Measurements from ENCODE around the gene S100A2. TPM values are rescaled to one million over a fixed set of nuclear protein-coding genes. Genes with fewer than 3 reads are reported as not detected.

Gene S100A2
- total RNA-seq, 1 donor from 2014 or later: 5.6 TPM

DNA sequence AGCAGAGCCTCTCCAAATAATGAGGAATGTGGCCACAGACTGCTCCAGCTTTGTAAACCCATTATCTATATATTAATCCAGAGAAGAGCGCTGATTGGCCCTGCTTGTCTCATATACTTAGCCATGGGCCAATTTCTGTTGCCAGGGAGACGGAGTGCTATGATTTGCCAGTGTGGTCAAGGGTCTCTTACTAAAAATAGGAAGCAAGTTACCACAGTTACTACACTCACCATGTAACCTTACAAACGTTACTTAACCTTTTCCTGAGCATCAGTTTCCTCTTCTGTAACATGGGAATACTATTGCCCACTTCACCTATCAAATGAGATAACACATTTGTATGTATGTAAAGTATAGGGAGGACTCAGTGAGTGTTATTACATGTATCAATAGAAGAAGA lies 7.7 kb upstream of the S100A2 start:
- TF ChIP-seq, protein P1, sequence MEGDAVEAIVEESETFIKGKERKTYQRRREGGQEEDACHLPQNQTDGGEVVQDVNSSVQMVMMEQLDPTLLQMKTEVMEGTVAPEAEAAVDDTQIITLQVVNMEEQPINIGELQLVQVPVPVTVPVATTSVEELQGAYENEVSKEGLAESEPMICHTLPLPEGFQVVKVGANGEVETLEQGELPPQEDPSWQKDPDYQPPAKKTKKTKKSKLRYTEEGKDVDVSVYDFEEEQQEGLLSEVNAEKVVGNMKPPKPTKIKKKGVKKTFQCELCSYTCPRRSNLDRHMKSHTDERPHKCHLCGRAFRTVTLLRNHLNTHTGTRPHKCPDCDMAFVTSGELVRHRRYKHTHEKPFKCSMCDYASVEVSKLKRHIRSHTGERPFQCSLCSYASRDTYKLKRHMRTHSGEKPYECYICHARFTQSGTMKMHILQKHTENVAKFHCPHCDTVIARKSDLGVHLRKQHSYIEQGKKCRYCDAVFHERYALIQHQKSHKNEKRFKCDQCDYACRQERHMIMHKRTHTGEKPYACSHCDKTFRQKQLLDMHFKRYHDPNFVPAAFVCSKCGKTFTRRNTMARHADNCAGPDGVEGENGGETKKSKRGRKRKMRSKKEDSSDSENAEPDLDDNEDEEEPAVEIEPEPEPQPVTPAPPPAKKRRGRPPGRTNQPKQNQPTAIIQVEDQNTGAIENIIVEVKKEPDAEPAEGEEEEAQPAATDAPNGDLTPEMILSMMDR (IDR thresholded peaks at IDR 0.05): no peak
- Histone ChIP-seq H3K9me3 (no peaks in the 10 kb centered on the region), H3K27ac (peak overlapping the region; percentile 52), H3K4me3 (no peak overlapping the region), H3K36me3 (no peaks in the 10 kb centered on the region), H3K27me3 (no peaks in the 10 kb centered on the region), H3K4me1 (peaks cover 18% of the 10 kb centered on the region)
- peak; percentile 10 for ATAC-seq
- intact Hi-C loops (cut with DNase I): loop anchor here (5.0 to 10.0 kb wide), 2 partner anchors 51 to 61 kb away; partner anchors contain the start of genes S100A1 and S100A13
- DNase-seq: no peak

DNA sequence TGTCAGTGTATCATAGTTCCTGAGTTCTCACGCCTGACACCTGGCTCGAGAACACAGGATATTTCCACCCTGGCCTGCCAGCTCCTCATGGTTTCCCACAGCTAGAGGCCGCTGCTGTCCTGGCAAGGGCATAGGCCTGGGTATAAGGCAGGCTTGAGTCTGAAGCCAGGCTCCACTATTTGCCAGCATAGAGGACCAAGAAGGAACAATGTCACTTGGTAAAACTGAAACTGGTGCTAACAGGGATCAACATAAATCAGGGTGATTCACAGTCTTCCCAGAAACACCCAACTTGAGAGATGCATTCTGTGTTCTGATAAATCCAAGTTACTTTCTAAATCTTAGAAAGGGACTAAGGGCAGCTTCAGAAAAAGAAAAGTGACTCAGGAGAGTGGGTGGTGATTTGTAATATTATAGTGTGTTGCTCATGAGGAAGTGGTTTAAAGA lies 6.9 kb upstream of the S100A2 start:
- ATAC-seq: peak; percentile 90
- H3K9me3 ChIP-seq: no peaks in the 10 kb centered on the region
- H3K4me3 ChIP-seq: no peak overlapping the region
- no peaks in the 10 kb centered on the region for H3K36me3 ChIP-seq
- H3K27me3 ChIP-seq: no peaks in the 10 kb centered on the region
- H3K27ac ChIP-seq: peak overlapping the region; percentile 52
- peak; percentile 90 for DNase-seq
- intact Hi-C loops (cut with DNase I): loop anchor here (5.0 to 10.0 kb wide), 2 partner anchors 52 to 60 kb away; partner anchors contain the start of genes S100A1 and S100A13
- H3K4me1 ChIP-seq: peaks cover 25% of the 10 kb centered on the region
- TF ChIP-seq, protein P1 (IDR thresholded peaks at IDR 0.05): peak; percentile 88

DNA sequence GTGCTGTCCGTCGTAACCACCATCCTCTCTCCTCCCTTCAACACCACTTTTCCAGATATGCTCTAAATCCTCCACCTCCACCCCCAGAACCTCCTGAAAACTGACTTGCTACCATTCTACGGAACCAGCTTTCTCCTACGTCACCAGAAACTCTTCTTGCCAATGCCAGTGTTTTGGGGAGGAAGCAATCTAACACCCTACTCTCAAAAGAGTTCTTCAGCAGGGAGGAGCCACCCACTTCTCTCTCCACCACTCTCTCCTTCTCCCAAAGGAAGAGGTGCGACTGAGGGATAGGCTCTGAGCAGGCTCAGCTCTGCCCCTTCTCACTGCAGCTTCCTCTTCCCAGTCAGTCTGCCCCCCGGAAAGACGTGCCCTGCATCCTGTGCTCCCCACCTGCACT lies 6.1 kb upstream of the S100A2 start:
- Histone ChIP-seq H3K9me3 (no peaks in the 10 kb centered on the region), H3K4me3 (no peak overlapping the region), H3K4me1 (peaks cover 34% of the 10 kb centered on the region), H3K27me3 (no peaks in the 10 kb centered on the region), H3K27ac (no peak overlapping the region), H3K36me3 (no peaks in the 10 kb centered on the region)
- intact Hi-C loops (cut with DNase I): loop anchor here (5.0 to 10.0 kb wide), 2 partner anchors 53 to 59 kb away; partner anchors contain the start of genes S100A1 and S100A13
- TF ChIP-seq, protein P1 (IDR thresholded peaks at IDR 0.05): no peak
- no peak for DNase-seq
- ATAC-seq: no peak

DNA sequence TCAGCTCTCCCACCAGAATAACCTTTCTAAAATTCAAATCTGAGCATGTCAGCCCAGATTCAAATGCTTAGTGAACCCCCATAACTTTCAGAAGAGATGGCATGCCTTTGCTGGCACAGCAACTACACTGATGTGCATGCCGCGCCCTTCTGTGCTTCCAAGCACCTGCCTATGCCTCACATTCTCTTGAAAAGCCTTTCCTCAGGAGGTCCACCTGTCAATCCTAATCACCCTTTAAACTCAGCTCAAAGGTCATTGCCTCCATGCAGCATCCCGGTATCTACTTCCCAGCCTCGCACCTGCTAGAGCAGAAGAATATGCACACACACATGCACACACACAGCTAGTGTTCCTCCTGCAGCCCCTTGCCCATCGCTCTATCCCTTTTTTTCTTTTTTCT lies 5.2 kb upstream of the S100A2 start:
- Histone ChIP-seq H3K4me1 (peaks cover 41% of the 10 kb centered on the region), H3K4me3 (no peak overlapping the region), H3K27ac (no peak overlapping the region), H3K9me3 (no peaks in the 10 kb centered on the region), H3K36me3 (no peaks in the 10 kb centered on the region), H3K27me3 (no peaks in the 10 kb centered on the region)
- intact Hi-C loops (cut with DNase I): loop anchor here (5.0 to 10.0 kb wide), 2 partner anchors 54 to 59 kb away; partner anchors contain the start of genes S100A1 and S100A13
- DNase-seq (no peak), ATAC-seq (no peak)
- TF ChIP-seq, protein P1 (IDR thresholded peaks at IDR 0.05): no peak

DNA sequence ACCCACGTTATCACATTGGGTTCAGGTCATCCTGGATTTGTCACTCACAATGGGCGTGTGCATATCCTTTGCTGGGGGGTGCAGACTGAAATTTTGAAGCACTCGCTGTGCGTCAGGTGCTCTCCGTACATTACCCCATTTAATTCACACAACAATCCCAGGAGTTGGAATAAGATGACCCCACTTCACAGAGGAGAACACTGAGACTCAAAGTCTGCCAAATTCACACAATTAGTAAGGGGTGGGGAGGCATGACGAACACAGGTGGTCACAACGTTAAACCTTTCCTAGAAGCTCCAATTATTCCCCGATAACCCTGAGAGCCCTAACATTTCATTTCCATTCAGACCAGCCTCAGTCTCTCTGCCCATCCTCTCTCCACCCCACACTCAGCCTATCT lies 3.8 kb upstream of the S100A2 start:
- Histone ChIP-seq H3K4me1 (peaks cover 50% of the 10 kb centered on the region), H3K9me3 (no peaks in the 10 kb centered on the region)
- no peak for ATAC-seq

More for the DNA sequence above, 3.8 kb upstream of the S100A2 start:
- Histone ChIP-seq H3K27me3 (no peaks in the 10 kb centered on the region), H3K27ac (no peak overlapping the region), H3K4me3 (no peak overlapping the region), H3K36me3 (no peaks in the 10 kb centered on the region)
- TF ChIP-seq, protein P1 (IDR thresholded peaks at IDR 0.05): no peak
- intact Hi-C loops (cut with DNase I): loop anchor here (5.0 kb wide), 1 partner anchor 37 kb away; no protein-coding TSS in a partner anchor
- no peak for DNase-seq

All from upper lobe of right lung (tissue), 1 donor.